Forelimb muscle (tissue), 1 donor: ENCODE results near the gene GPANK1. TPM values are rescaled to one million over a fixed set of nuclear protein-coding genes. Genes with fewer than 3 reads are reported as not detected.

Experiments used
- DNase-seq: peaks from one replicate; pipeline ENCODE4 v3.0.0-alpha.2; 2013; ENCODE audit warnings: low read depth
- polyA plus RNA-seq: library from polyadenylated mRNA; unstranded; fragments of 120-200 nt; gene quantifications from one replicate; pipeline ENCODE4 v1.2.1, GENCODE V29; 2013; ENCODE audit not compliant: insufficient read length

The GPANK1 gene
- polyA plus RNA-seq, 1 donor: 14.1 TPM

GRCh38 chr6:31691078-31691463, 26.3 kb upstream of the GPANK1 start:
- no peak for DNase-seq

- DNase-seq: no peak
These were observed 25.7 kb upstream of the GPANK1 start for GRCh38 chr6:31690231-31691077.

GRCh38 chr6:31689249-31690110, 24.7 kb upstream of the GPANK1 start:
- DNase-seq: no peak

GRCh38 chr6:31687860-31688693, 23.3 kb upstream of the GPANK1 start:
- no peak for DNase-seq

- no peak for DNase-seq
These were observed 22.5 kb upstream of the GPANK1 start for GRCh38 chr6:31687321-31687720.

- no peak for DNase-seq
These were observed 21.7 kb upstream of the GPANK1 start for GRCh38 chr6:31686483-31686882.

DNA sequence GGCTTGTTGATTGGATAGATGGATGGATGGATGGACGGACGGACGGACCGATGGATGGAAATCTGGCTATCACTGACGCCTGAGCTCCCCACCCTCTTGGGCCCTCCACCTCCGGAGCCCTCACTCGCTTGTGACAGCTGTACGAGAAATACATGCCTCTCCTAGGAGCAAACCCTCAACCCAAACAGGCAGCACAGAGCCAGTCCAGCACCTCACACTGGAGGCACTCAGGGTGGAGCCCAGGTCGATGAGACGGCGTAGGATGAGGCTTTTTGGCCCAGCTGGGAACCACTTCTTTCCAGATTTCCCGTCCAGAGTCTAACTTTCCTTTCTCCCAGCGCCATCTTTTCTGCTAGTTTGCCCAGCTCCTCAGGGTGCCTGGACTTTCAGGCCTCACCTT, 18.8 kb upstream of the GPANK1 start:
- no peak for DNase-seq

- no peak for DNase-seq
These were observed 16.4 kb upstream of the GPANK1 start for GRCh38 chr6:31681135-31681671.

DNA sequence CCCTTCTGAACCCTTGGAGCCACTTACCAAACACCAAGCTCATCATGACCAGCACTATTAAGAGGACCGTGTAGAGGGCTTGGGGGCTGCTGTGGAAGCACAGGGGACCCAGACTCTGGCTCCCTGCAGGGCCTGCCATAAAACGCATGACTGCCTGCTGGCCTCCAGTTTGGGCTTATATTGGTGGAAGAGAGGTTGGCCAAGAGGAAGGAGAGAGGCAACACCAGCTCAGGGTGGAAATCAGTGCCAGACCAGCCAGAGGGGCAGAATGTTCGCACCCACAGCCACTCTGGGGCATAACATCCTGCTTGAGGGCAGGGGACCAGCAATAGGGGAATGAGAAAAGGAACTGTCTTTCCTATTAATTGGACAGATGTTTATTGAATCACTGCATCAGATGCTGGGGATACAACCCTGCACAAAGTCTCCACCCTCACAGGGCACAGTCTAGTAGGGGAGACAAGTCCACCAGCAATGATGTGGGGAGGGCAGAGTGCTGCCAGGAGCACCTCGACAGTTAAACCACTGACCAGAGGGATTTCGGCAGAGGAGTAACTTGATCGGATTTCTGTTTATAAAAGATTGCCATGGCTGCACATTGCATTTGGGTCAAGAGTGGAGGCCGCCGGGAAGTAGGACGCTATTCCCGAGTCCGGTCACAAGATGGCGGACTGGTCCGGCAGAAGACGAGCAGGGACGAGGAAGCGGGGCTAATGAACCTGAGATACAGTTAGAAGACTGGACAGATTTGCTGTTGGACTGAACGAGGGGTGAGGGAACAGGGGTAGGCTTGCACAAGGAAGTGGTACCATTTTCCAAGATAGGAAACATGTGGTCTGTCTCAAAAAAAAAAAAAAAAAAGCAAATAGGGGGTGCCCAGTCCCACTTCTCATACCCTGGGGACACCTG, 15.7 kb upstream of the GPANK1 start, which contains the start of gene LY6G5C:
Gene LY6G5C (minus strand): TSS at position 842 of the 909 bp plus-strand sequence. CDS start 694 bp downstream, at position 148.
- DNase-seq: peak; percentile 77

DNA sequence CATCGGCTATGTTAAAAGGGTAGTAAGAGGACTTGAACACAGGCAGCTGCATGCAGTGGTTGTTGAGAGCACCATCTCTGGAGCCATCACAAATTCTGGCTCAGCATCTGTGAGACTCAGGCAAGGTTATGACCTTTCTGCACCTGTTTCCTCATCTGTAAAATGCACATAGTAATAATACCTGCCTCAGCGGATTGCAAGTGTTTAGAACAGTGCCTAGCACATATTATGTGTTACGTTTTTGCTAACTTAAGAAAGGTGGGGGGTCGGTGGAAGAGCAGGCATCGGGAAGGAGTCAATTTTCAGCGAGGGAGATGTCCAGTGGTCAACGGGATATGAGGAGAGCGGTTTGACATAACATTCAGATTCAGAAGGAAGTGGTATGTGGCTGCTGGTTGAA, 13.2 kb upstream of the GPANK1 start:
- DNase-seq: no peak

DNA sequence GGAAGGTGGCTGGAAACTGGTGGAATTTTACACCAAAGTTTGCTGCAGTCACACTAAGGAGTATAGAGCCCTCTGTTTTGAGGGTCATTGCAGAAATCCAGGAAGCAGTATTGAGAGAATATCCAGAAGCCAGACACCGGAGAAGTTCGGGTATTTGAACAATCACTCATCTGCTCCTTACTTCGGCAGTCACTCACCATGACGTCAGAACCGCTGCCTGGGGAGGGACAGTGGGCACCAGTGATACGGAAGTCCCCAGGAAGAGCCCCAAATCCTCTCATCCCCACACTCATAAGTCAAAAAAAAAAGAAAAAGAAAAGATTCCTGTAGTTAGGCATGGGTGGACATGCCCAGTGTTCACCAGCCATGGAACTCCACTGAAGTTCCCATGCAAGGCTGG, 12.1 kb upstream of the GPANK1 start:
- DNase-seq: no peak

- no peak for DNase-seq
These were observed 11.6 kb upstream of the GPANK1 start for GRCh38 chr6:31676322-31676903.

- no peak for DNase-seq
These were observed 4.9 kb upstream of the GPANK1 start, which contains the start of gene LY6G5B for GRCh38 chr6:31669676-31670075. TSS of gene LY6G5B (plus strand) at chr6:31669976. CDS start at chr6:31670951, 975 bp downstream.

DNA sequence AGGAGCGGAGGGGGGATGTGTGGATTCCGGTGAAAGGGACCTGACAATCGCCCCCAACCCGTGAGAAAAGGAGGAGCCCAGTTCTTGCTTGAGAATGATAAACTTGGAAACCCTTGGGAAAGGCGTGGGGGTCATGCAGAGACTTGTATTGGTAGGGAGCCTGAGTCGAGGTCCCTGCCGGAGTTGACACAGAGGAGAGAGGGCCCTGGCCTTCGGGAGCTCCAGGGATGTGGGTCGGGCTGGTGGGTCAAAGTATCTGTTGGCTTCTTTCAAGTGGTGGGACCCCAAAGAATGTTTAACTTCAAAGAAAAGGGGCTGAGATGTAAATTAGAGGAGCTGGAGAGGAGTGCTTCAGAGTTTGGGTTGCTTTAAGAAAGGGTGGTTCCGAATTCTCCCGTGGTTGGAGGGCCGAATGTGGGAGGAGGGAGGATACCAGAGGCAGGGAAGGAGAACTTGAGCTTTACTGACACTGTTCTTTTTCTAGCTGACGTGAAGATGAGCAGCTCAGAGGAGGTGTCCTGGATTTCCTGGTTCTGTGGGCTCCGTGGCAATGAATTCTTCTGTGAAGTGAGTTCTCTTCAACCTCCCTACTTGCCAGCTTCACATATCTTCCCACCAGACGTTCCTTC, 1.7 kb upstream of the GPANK1 start:
- no peak for DNase-seq

DNA sequence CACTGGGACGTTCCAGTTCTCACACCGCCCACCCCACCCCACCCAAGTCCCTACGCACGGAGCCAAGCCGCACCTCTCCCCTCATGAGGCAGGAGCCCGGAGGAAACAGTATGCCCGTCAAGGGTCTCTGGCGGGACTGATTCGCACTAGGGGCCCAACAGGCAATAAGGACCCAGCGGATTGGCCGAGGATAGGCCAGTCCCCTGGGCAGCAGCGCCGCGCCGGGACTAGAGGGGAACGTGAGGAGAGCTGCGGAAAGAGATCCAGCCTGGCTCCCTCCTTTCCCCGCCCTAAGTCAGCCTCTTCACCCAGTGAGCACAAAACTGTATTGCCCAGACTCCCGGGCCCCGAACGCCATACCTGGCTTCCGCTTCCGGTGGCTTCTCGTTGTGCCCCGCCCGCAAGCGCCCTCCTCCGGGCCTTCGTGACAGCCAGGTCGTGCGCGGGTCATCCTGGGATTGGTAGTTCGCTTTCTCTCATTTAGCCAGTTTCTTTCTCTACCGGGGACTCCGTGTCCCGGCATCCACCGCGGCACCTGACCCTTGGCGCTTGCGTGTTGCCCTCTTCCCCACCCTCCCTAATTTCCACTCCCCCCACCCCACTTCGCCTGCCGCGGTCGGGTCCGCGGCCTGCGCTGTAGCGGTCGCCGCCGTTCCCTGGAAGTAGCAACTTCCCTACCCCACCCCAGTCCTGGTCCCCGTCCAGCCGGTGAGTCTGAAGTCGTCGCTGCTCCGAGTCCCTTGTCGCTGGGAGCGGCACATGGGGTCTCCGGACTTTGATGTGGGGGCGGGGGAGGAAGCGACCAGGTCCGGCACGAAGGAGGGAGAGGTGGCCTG, 922 bp upstream of the GPANK1 start, which contains the start of gene CSNK2B:
Gene CSNK2B (plus strand): TSS at position 580 of the 836 bp plus-strand sequence. CDS start 752 bp downstream, outside the sequence.
- peak; percentile 95 for DNase-seq

- DNase-seq: no peak
These were observed 622 bp downstream of the GPANK1 start for GRCh38 chr6:31663961-31664789.
